NCI-H2196 (cell line): ENCODE data around the gene NMRK2.

Source experiments
- DNase-seq: peaks from one replicate; lab custom pipeline; 2025; ENCODE audit not compliant: unreplicated experiment; lab: John Stamatoyannopoulos, UW

Gene NMRK2

GRCh38 chr19:3980353-3981251 is 47.7 kb downstream of the NMRK2 start:
- DNase-seq, result no peak

- no peak for DNase-seq
These were observed 48.5 kb downstream of the NMRK2 start for GRCh38 chr19:3981373-3981735.

DNA sequence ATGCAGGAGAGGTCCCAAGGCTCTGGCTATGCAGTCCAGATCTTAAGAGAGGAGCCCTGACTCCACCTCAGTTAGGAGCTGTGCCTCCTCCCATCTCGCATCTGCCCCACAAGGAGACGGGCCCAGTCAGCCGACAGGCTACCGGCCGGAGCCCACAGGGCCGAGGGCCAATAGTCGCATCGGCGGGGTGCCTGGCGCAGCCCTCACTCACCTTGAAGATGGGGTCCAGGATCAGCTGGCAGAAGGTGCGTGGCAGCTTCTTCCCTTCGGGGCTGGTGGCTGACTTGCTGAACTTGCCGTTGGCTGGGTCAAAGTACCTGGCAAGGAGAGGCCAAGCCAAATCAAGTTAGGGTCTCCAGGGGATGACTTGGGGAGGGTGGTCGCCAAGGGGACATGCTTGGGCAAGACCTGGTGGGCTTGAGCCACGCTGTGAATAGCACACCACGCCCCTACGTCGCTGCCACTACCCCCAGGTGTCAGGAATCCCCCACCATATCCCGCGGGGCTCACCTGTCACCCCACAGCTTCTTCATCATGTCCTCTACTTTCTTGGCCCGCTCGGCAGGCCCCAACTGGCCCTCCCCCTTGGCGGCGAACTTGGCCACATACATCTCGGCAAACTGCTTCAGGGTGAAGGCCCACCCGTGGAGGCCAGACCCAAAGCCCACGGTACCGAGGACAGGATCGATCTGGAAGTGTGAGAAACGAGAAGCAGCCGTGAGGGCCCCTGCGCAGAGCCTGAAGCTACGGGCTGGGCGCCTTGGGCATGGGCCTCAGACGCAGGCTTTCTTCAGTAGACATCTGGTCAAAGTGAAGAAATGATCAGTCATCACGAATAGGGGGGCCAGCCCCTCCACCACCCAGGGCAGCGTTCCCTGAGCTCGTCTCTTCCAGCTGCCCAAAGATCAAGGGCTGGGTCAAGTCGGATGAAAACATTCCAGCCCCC is 49.1 kb downstream of the NMRK2 start:
- no peak for DNase-seq

DNA sequence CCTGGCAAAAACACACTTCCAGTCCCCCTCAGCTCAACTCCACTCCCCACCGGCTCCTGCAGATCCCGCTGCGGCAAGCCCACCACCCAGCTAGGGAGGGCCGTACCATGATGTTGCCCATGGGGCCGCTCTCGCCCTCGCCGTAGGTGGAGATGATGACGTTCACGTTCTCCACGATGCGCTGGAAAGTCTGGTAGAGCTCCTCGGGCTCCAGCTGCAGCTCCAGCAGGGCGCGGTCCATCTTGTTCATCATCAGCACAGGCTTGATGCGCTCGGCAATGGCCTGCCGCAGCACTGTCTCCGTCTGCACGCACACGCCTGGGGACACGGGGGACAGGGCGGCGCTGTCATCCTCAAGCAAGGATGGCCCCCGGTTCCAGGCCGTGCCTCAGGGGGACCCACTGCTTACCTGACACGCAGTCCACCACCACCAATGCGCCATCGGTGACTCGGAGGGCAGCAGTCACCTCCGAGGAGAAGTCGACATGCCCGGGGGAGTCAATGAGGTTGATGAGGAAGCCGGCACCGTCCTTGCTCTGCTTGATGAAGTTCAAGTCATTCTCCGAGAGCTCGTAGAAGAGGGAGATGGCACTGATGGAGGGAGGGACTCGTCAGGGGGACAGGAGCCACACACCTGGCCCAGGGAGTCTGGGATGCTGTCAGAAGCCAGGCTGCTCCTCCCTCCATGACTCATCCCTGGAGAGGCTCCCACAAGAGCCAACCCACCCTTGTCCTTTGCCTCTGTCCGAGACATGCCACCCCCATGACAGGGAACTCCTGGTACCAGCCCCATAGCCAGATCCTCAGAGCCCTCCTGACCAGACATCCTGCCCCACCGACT is 50.1 kb downstream of the NMRK2 start:
- DNase-seq, result no peak

GRCh38 chr19:3983542-3983914 is 50.7 kb downstream of the NMRK2 start:
- no peak for DNase-seq

- DNase-seq, result no peak
These were observed 51.2 kb downstream of the NMRK2 start for GRCh38 chr19:3983936-3984583.

DNA sequence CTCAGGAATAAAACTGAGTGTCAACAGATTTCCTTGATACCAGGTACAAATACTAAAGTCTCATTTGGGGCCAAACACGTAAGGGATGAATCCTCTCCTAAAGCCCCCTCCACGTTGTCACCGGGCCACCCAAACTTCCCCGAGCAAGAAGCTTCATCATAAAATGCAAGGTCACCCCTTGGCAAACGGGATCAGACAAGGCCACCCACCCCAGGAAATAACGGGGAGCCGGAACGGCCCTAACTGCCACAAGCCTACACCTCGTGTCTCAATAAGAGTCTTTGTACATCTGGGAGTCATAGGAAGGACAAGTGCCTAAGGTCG is 51.7 kb downstream of the NMRK2 start:
- DNase-seq, result no peak

GRCh38 chr19:3984908-3985642 is 52.2 kb downstream of the NMRK2 start, which contains the start of gene EEF2:
Gene EEF2 (minus strand): TSS chr19:3985463. CDS start chr19:3985380, 83 bp downstream.
- DNase-seq, result peak; percentile 95

GRCh38 chr19:3985643-3986259 is 52.9 kb downstream of the NMRK2 start:
- no peak for DNase-seq

DNA sequence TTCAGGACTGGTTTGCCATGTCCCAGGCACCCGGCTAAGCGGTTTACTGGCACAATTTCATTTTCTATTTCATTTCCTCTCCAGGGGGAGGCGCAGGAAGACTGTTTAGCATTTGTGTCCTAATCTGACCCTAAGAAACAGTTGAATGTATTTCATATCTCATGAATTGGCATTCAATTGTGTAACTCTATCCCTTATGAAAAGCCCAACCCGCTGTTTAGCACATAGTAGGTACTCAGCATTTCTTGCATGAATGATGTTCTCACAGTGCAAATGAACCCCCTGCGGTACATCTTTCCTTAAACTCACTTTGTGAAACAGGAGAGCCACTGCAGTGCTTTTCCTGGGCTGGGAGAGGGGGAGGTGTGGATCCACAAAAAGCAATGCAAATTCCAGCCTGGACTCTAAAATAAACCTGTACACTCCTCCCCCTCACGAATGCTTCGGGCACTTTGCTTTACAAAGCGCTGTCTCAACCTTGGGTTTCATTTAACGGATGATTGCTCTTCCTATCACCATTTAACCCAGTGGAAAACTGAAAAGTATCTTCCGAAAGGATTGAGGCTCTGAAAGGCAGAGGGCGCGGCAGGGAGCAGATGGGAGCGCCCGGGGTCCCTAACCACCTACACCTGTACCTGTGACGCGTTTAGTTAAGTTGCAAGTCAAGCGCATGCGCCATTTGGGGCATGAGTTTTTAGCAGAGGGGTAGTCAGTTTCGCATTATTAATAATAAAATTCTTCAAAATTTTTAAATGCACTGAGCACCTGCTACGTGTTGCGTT is 53.6 kb downstream of the NMRK2 start:
- peak; percentile 82 for DNase-seq

DNA sequence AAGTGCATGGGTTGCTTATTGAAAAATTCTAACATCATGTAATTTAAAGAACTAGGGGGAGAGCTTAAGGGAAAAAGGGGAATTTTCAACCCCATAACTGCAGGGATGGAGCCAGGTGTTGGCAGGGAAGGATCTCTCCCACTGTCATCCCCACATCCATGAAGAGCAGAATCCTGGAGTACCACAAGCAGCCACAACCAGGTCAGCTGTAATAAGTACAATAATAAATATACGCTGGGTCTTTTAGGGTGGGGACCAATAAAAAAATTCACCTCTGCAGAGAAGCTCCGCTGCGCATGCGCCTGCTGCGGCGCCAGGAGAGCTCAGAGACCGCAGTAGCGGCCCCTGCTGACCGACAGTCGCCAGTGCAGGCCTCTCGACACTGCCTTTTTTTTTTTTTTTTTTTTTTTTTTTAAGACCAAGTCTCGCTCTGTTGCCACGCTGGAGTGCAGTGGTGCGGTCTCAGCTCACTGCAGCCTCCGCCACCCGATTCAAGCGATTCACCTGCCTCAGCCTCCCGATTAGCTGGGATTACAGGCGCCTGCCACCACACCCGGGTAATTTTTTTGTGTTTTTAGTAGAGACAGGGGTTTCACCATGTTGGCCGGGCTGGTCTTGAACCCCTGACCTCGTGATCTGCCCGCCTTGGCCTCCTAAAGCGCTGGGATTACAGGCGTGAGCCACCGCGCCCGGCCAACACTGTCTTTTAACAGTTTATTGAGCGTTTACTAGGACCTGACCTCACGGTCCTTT is 54.9 kb downstream of the NMRK2 start:
- DNase-seq, result peak; percentile 91

DNA sequence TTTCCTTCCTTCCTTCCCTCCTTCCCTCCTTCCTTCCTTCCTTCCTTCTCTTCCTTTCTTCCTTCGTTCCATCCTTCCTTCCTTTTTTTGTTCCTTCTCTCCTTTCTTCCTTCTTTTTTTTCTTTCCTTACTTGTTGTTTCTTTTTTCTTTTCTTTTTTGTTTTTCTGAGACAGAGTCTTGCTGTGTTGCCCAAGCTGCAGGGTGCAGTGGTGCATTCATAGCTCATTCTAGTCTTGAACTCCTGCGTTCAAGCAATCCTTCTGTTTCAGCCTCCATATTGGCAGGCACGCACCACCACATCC is 57.9 kb downstream of the NMRK2 start:
- no peak for DNase-seq
